AG08395 (cell line): ENCODE measurements around the gene PDZD2.
A peak's percentile ranks its signal among the peaks of the same experiment; 100 is the strongest.
"Not testable (repeated sequence)": the region's sequence is repeated elsewhere in the genome, so short reads cannot be mapped to it uniquely, and the experiment has no call there.

ENCODE experiments used
- DNase-seq: peaks from one replicate; pipeline ENCODE4 v3.0.0; 2012; ENCODE audit warnings: mixed read lengths, low spot score

Gene PDZD2

DNA sequence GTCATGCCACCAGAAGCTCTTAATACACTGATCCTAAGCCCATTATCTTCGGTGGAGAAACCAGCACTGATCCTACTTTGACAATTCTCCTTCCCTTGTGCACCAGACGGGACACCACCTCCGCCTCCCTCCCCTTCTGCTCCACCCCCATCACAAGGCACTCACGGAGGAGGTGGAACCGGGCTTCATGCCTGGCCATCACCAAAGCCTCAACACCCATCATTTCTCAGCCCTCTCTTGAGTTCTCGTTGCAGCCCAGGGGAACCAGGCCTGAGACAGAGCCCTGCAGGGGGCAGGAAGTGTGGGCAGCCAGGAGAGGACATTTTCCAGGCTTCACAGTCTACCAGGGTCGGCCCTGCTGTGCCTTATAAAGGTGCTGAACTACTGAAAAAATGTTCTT, 374.7 kb downstream of the PDZD2 start:
- DNase-seq, result no peak

DNA sequence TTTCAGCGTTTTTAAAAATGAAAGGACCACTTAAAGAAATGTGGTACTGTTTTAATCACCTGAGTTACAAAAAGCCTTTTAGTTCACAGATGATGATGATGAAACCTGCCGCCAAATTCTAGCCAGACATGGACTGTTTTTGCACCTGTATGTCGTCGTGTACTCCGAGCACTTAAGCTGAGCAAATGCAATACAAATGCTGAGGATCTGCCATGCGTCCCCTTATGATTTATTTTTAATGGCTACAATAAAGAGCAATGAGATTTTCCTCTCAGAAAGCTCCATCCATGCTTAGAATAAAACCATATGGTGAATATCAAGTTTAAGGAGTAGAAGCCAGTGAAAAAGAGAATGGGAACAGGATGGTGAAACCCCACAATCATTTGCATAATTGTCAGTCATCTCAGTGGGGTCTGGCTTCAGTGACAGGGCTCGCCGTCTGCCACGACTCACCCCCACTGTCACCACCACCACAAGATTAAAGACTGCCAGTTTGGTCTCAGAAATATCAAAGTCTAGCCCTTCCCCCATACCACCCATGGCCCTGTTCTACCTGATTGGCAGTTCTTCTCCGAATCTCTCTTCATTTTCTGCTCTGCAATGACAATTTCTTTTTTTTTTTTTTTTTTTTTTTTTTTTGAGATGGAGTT, 375.3 kb downstream of the PDZD2 start:
- no peak for DNase-seq

- not testable (repeated sequence) for DNase-seq
Measured at GRCh38 chr5:32015262-32015661, 376.3 kb downstream of the PDZD2 start.

- DNase-seq, result peak; percentile 22
Measured at GRCh38 chr5:32017692-32018367, 378.9 kb downstream of the PDZD2 start.

GRCh38 chr5:32018476-32019436, 379.8 kb downstream of the PDZD2 start:
- DNase-seq, result no peak

DNA sequence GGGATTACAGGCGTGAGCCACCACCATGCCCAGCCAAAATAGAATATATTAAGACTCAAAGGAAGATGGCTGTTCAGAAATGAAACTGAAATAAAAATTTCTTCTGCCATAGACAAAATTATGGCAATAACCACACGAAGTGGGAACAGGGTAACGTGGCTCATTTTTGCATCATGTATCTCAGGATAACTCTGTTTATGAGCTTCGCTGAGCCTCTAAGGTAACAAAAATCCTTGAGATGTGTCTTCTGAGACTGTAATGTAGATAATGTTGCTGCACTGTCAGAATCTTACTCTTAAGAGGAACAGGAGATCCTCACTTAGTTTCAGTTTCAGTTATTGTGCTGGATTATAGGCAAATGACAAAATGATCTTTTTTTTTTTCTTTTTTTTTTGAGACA, 381.3 kb downstream of the PDZD2 start:
- no peak for DNase-seq

- no peak for DNase-seq
Measured at GRCh38 chr5:32020946-32021345, 382.0 kb downstream of the PDZD2 start.

- DNase-seq, result no peak
Measured at GRCh38 chr5:32021771-32022170, 382.8 kb downstream of the PDZD2 start.

GRCh38 chr5:32022638-32023037, 383.7 kb downstream of the PDZD2 start:
- DNase-seq, result no peak

GRCh38 chr5:32023816-32024215, 384.9 kb downstream of the PDZD2 start:
- no peak for DNase-seq

GRCh38 chr5:32024751-32025150, 385.8 kb downstream of the PDZD2 start:
- DNase-seq, result no peak

DNA sequence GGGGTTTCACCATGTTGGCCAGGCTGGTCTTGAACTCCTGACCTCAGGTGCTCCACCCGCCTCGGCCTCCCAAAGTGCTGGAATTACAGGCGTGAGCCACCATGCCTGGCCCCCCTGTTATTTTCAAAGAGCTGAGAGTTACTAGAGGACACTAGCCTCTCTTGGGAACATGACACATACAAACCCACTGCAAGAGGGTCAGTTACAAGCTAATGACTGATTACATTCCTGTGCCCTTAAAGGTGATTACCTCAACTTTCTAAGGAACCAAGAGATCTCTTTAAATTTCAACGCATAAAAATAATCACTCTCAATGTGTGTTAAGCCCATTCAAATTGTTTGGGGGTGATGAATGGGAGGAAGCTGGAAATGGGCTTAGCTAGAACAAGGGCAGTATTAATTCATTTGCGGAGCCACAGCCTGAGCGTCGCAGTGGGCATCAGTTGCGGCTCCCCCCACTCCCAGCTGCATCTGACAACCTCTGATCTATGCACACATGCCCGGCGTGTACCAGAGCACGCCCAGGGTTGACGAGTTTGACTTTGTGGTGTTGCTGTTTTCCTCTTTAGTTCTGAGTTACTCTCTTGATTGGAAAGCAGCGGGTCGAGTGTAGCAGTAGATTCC, 388.3 kb downstream of the PDZD2 start:
- DNase-seq, result no peak

DNA sequence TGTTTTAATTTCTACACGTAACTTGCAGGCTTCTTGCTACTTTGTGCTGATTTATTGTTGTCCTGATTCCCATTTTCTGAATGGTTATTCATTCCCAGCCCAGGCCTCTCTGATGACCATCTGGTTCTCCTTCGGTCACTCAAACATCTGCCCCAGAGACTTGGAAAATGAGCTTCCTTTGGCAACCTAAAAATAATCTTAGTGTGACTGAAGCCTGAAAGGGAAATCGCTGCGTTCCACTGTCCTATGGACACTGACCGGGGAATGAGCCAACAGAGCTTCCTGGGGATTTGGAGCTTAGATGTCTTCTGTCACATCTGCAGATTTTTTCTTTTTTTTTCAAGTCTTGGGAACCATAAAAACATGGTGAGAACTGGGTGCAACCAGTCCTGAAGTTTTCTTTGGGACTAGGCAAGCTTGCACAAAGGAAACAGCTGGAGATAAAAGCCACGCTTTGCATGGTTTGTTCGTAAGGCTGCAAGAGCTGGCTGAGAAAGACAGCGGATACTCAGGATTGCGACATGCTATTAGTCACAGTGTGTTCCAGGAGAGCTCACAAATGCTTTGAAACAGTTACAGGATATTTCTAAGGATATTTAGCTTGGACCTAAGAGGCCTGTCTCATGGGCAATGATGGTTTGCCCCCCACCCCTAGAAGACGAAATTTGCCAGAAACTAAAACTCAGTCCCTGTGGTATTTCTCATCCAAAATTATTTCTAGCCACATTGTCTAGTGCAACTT, 389.0 kb downstream of the PDZD2 start:
- peak; percentile 79 for DNase-seq

- DNase-seq, result peak; percentile 31
Measured at GRCh38 chr5:32029261-32029660, 390.3 kb downstream of the PDZD2 start.

DNA sequence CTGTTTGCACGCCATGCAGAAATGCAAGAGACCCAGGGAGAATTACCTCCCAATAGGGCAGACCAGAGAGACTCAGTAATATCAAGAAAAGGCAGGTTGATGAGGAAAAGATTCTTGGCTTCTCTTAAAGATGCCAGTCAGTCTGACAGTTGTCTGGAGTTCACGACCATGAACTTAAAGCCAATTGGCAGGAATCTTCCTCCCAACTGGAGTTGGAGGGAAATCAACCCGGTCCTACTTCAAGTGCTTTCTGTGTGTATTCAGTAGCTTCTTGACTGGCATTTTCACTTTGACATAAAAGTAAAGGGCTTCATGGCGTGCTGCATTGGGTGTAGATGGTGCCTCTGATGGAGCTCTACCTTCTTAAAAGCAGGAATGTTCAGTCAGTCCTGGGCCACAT, 390.9 kb downstream of the PDZD2 start:
- DNase-seq, result no peak

GRCh38 chr5:32030222-32030621, 391.3 kb downstream of the PDZD2 start:
- DNase-seq, result no peak

DNA sequence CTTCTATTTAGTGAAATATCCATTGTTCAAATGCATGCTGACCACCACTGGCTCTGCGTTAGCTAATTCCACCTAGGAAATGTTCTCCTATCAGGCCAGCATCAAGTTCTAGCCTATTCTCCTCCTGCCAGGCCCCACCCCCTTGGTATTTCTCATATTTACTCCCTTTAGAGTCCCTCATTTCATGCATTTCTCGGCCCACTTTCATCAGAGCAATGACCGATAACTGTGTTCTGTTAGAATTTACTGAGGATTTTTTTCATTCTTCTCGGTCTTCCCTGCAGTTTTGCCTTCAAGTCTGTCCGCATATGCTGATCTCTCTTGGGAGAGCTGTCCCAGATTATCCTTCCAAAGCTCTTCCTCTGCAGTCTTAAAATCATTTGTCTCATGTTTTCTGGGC, 391.8 kb downstream of the PDZD2 start:
- DNase-seq, result no peak

DNA sequence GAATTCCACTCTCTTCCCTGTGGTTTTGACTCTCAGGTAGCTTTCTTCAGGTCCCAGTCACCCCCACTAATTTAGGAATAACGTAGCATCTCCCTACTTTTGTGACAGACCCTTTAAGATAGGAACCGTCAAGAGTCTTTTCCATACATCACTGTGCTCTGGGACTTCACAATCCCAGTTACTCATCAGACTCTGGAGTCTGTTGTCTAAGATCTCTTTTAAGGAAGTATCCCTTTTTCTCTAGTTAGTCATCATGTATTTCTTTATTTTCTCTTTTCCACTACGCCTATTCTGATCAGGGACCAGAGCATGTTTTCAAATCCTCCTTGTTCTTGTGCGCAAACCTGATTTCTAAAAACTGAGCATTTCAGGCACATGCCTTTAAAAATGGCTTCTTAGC, 392.2 kb downstream of the PDZD2 start:
- no peak for DNase-seq

DNA sequence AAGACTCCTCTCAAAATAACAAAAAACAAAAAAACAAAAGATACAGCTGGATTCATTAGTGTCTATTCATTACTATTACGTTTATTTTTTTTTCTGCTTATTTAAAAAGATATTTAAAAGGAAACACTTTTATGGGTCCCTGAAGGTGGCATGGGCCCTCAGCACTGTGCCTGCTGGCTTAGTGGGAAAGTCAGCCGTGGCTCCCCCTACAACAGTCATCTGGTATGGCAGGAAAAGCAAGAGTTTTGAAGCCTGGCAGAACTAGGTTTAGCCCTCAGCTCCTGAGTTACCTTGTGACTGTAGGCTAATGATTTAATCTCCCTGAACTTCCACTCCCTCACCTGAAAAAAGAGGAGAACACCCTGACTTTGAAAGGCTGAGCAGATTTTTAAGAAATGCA, 399.6 kb downstream of the PDZD2 start:
- DNase-seq, result no peak

GRCh38 chr5:32039133-32039532, 400.2 kb downstream of the PDZD2 start:
- not testable (repeated sequence) for DNase-seq

- not testable (repeated sequence) for DNase-seq
Measured at GRCh38 chr5:32039601-32040000, 400.7 kb downstream of the PDZD2 start.
